Pancreas (tissue), 10 donors: ENCODE results near the gene ARID5A. TPM values are rescaled to one million over a fixed set of nuclear protein-coding genes. Genes with fewer than 3 reads are reported as not detected.
A peak's percentile ranks its signal among the peaks of the same experiment; 100 is the strongest.

Source experiments
- ATAC-seq, 4 donors: fragments of 200-7000 bp; cut with Tn5 transposase; one replicate each; pipeline versions ENCODE4 v1.8.0 to v1.9.1; 2020; ENCODE audit warnings: mild to moderate bottlenecking in 4 of 4, moderate library complexity in 4 of 4
- DNase-seq, 6 donors: peaks; one replicate each; pipeline ENCODE4 v3.0.0-alpha.2; 2020
- FAIRE-seq: peaks from 2 replicates; lab custom pipeline; 2012; peaks lifted over from hg19 to GRCh38; lab: Jason Lieb, UNC
- H3K27ac ChIP-seq, 4 donors: fragments of 200-600 bp; sonication (generic); 1 replicate in 3 of 4; 2 replicates in 1 of 4; pipeline versions ENCODE4 v1.5.0 to v1.8.0; 2020
- H3K27me3 ChIP-seq, 4 donors: fragments of 200-600 bp; one replicate each; pipeline ENCODE4 v1.8.0; 2021
- H3K36me3 ChIP-seq, 3 donors: fragments of 200-600 bp; sonication (generic) in 1 of 3; one replicate each; pipeline versions ENCODE4 v1.5.0 to v1.8.0; 2020 to 2021
- H3K4me1 ChIP-seq, 3 donors: fragments of 200-600 bp; one replicate each; pipeline ENCODE4 v1.8.0; 2021
- H3K4me3 ChIP-seq, 4 donors: fragments of 200-600 bp; sonication (generic) in 2 of 4; one replicate each; pipeline versions ENCODE4 v1.5.0 to v1.8.0; 2020 to 2021
- H3K9me3 ChIP-seq, 4 donors: fragments of 200-600 bp; one replicate each; pipeline ENCODE4 v1.8.0; 2021
- WGBS, 2 donors: extraction: QIAGEN DNeasy Blood & Tissue Kit; methylation state at CpG; one replicate each; pipeline ENCODE4 v1.1.7; 2013; 5-methylcytosine and 5-hydroxymethylcytosine counted together
- intact Hi-C, 3 donors: fragments of 100-400 bp; cut with DNase I; formaldehyde crosslinking; loops; one replicate each; pipeline versions ENCODE4 v1.11.1 to v1.14.2; 2022
- polyA plus RNA-seq, 2 donors: library from polyadenylated mRNA; stranded (reverse); fragments of 200-250 nt; gene quantifications; one replicate each; pipeline ENCODE4 v1.2.3, GENCODE V29; 2013
- total RNA-seq, 6 donors: library from RNA; stranded (reverse); fragmentation: NEBNext Ultra II Directional in 4 of 6; extraction: Animal tissue kit (Norgen Biotek cat#: 25700) in 4 of 6; gene quantifications; one replicate each; pipeline versions ENCODE4 v1.2.1 to v1.2.4, GENCODE V29; 2021 to 2023
- TF ChIP-seq, protein P1 (sequence below), 4 donors: fragments of 200-600 bp; sonication (generic) in 3 of 4; IDR thresholded peaks; one replicate each; pipeline versions ENCODE4 v1.5.0 to v1.8.0; 2021; ENCODE audit warnings: antibody characterized with exemption in 4 of 4
- donor health status: healthy with polysubstance abuse.
- donor health status: DM: no; HTN: no; CAD: no; lungs with moderate emphysema.
- donor health status: DM: no; HTN: no; CAD: no.
- donor health status: control.
- donor health status: control.
- donor health status: Bipolar disorder and iron deficiency.
- donor health status: DM: yes; HTN: yes; CAD: no.
- donor health status: DM: no; HTN: no; CAD: no.
- donor health status: DM: no; HTN: no; CAD: no.
- donor health status: DM: yes; HTN: yes; CAD: no.

ARID5A gene
- total and polyA plus RNA-seq, 8 donors, result 3.3 to 20.7 (median 6.7) TPM

- FAIRE-seq, result no peak
- TF ChIP-seq, protein P1, sequence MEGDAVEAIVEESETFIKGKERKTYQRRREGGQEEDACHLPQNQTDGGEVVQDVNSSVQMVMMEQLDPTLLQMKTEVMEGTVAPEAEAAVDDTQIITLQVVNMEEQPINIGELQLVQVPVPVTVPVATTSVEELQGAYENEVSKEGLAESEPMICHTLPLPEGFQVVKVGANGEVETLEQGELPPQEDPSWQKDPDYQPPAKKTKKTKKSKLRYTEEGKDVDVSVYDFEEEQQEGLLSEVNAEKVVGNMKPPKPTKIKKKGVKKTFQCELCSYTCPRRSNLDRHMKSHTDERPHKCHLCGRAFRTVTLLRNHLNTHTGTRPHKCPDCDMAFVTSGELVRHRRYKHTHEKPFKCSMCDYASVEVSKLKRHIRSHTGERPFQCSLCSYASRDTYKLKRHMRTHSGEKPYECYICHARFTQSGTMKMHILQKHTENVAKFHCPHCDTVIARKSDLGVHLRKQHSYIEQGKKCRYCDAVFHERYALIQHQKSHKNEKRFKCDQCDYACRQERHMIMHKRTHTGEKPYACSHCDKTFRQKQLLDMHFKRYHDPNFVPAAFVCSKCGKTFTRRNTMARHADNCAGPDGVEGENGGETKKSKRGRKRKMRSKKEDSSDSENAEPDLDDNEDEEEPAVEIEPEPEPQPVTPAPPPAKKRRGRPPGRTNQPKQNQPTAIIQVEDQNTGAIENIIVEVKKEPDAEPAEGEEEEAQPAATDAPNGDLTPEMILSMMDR (IDR thresholded peaks at IDR 0.05), result no peak
- Histone ChIP-seq H3K27ac (peak overlapping the region in 2 of 4 donors; percentile 48 to 55), H3K27me3 (no peaks in the 10 kb centered on the region), H3K9me3 (no peaks in the 10 kb centered on the region), H3K4me3 (peak overlapping the region in 3 of 4 donors; percentile 20 to 40 (median 23)), H3K36me3 (no peaks in the 10 kb centered on the region), H3K4me1 (peaks cover 0 to 4% (median 3%) of the 10 kb centered on the region in 3 donors)
- intact Hi-C loops, result no loop called here
- WGBS, 2 donors, result 82 to 88% methylated on average over 29 of the region's 29 CpGs
- no peak for DNase-seq
- ATAC-seq, result no peak
Measured at GRCh38 chr2:96526615-96527285, 9.8 kb upstream of the ARID5A start.

DNA sequence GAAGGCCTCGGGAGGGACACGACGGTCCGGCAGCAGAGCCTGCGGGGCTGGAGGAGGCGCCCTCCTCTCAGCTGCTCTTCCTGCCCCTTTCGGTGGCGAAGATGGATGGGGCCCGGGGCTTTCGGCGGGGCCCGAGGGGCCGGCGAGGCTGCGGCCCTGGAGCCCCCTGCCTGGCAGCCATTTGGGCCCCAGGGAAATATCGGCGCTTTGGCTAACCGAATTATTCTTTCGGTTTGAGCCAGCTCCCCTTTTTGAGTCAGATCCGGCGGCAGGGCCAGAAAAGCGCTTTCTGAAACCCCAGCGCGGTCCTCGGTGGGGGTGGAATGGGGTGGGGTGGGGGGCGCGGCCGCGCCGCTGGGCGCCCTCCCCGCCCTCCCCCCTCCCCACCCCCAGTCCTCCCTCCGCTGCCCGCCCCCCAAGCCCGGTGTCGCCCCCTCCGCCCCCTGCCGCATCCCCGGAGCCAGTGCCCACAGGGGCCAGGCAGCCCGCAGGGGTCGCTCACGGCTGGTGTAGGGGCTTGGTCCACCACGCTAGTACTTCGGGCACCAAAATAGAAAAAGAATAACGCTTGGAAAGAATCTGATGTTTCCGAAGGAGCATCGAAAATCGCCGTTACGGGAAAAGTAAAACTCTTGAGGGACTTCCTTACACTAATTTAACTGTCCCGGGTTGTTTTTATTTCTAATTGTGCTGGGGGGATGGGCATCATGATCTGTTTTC is 9.1 kb upstream of the ARID5A start:
- Histone ChIP-seq H3K4me3 (peak overlapping the region; percentile 6 to 40 (median 22)), H3K27me3 (no peaks in the 10 kb centered on the region), H3K36me3 (no peaks in the 10 kb centered on the region), H3K9me3 (no peaks in the 10 kb centered on the region), H3K4me1 (peaks cover 0 to 10% (median 3%) of the 10 kb centered on the region in 3 donors), H3K27ac (peak overlapping the region in 2 of 4 donors; percentile 48 to 55)
- DNase-seq (no peak), ATAC-seq (peak in 2 of 4 donors; percentile 5 to 11), FAIRE-seq (no peak)
- WGBS, 2 donors, result 19 to 22% methylated on average over 43 to 49 of the region's 51 CpGs
- intact Hi-C loops, result no loop called here
- TF ChIP-seq, protein P1 (IDR thresholded peaks at IDR 0.05), result no peak

- Histone ChIP-seq H3K9me3 (no peaks in the 10 kb centered on the region), H3K27ac (peak overlapping the region in 2 of 4 donors; percentile 48 to 55), H3K36me3 (no peaks in the 10 kb centered on the region), H3K4me1 (peaks cover 0 to 16% (median 3%) of the 10 kb centered on the region in 3 donors), H3K27me3 (no peaks in the 10 kb centered on the region), H3K4me3 (peak overlapping the region in 1 of 4 donors; percentile 40)
- intact Hi-C loops, result no loop called here
- peak in 2 of 4 donors; percentile 10 to 13 for ATAC-seq
- 72 to 73% methylated on average over 14 of the region's 14 CpGs for WGBS, 2 donors
- TF ChIP-seq, protein P1 (IDR thresholded peaks at IDR 0.05), result no peak
- no peak for DNase-seq
- FAIRE-seq, result no peak
Measured at GRCh38 chr2:96528006-96528699, 8.4 kb upstream of the ARID5A start.

GRCh38 chr2:96528700-96529375 is 7.7 kb upstream of the ARID5A start:
- TF ChIP-seq, protein P1 (IDR thresholded peaks at IDR 0.05), result no peak
- no peak for ATAC-seq
- 86 to 91% methylated on average over 7 to 8 of the region's 8 CpGs for WGBS, 2 donors
- no peaks in the 10 kb centered on the region for H3K27me3 ChIP-seq
- no peak overlapping the region for H3K4me3 ChIP-seq
- no peaks in the 10 kb centered on the region for H3K9me3 ChIP-seq
- no peak for FAIRE-seq
- intact Hi-C loops, result no loop called here
- DNase-seq, result no peak
- no peaks in the 10 kb centered on the region for H3K36me3 ChIP-seq
- H3K4me1 ChIP-seq, result peaks cover 0 to 16% (median 3%) of the 10 kb centered on the region in 3 donors
- H3K27ac ChIP-seq, result no peak overlapping the region
